ENCODE measurements around the gene C16orf54.
"Not testable (repeated sequence)": the region's sequence is repeated elsewhere in the genome, so short reads cannot be mapped to it uniquely, and the experiment has no call there.

C16orf54 gene

DNA sequence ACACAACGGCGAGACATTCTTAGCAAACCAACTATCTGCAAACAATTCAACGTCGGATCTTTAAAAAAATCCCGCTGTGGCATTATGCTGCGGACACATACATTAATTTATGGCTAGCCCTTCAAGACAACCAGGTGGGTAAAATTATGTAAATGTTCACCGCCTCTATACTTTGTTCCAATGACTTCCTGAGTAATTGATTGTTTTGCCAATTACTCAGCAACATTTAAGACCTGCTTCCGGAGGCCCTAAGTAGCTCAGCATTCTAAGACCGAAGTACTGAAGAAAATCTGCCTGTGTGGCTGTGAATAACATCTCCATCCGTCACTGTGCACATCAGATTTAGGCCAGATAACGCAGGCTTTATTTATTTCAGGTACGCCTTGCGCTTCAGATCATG, 43.5 kb downstream of the C16orf54 start:
- no peak for DNase-seq

GRCh38 chr16:29701214-29701555, 44.6 kb downstream of the C16orf54 start:
- DNase-seq: no peak

GRCh38 chr16:29700253-29700987, 45.4 kb downstream of the C16orf54 start:
- DNase-seq: peak; percentile 18

DNA sequence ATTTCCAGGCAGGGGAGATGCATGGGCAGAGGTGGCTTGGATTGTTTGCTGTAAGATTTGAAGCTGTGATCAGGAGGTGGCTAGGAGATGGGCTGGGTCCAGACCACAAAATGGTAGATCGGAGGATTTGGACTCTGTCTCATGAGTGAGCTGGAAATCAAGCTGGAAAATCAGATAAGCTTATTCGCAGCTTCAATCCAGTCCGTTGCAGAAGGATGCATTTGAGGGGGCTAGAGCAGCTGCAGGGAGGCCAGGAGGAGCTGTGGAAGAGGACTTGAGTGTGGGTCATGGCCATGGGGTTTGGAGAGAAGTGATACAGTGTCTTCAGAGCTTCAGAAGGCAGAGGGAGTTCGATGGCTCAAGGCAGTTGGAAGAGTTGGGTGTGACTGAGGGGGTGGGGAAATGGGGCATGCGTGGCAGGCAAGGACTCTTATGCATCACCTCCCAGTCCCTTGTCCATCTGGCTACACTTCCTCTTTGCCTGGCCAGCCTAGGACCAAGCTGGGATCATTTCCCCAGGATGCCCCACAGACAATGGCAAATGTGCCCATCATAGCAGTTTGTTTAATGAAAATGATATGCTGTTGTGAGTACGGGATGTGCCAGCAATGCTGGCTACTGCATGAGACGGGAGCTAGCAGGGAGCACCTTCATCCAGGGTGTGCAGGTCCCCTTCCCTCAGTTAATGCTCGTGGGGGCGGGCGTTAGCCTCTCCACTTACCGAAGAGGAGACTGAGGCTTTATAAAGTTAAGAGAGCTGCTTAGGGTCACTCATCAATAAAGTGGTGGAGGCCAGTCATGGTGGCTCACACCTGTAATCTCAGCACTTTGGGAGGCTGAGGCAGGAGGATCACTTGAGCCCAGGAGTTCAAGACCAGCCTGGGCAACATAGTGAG, 46.2 kb downstream of the C16orf54 start:
- no peak for DNase-seq

GRCh38 chr16:29698484-29699323, 47.1 kb downstream of the C16orf54 start:
- DNase-seq: no peak

- DNase-seq: no peak
These were observed 47.7 kb downstream of the C16orf54 start for GRCh38 chr16:29698042-29698441.

DNA sequence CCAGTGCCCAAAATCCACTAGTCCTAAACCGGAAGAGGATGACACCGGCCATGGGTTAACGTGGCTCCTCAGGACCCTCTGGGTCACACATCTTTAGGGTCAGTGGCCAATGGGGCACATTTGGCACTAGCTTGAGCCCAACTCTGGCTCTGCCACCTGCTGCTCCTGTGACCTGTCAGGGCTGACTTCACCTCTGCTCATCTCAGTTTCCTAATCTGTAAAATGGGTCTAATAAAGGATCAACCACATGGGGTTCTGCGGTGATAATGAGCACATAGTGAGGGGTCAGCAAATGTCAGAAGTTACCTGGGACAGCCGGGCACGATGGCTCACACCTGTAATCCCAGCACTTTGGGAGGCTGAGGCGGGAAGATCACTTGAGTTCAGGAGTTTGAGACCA, 48.4 kb downstream of the C16orf54 start:
- DNase-seq: no peak

DNA sequence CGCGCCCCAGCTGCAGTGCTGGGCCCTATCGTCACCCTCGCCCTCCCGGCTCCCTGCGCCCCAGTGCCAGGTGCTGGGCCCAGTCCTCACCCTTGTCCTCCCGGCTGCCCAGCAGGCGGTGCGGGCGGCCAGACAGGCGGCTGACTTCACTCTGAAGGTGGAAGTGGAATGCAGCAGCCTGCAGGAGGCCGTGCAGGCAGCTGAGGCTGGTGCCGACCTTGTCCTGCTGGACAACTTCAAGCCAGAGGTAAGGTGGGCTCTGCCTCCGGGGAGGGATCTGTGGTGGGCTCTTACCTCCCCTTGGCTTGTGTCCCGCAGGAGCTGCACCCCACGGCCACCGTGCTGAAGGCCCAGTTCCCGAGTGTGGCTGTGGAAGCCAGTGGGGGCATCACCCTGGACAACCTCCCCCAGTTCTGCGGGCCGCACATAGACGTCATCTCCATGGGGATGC, 48.9 kb downstream of the C16orf54 start:
- DNase-seq: no peak

DNA sequence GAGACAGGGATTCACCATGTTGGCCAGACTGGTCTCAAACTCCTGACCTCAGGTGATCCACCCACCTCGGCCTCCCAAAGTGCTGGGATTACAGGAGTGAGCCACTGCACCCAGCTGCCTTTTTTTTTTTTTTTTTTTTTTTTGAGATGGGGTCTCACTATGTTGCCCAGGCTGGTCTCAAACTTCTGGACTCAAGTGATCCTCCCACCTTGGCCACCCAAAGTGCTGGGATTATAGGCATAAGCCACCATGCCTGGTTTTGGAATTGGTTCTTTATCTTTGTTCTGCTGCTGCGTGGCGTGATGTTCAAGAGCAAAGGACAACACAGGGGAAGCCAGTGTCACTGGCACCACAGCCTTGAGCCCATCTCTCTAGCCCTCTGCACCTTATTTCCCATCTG, 50.1 kb downstream of the C16orf54 start:
- not testable (repeated sequence) for DNase-seq

DNA sequence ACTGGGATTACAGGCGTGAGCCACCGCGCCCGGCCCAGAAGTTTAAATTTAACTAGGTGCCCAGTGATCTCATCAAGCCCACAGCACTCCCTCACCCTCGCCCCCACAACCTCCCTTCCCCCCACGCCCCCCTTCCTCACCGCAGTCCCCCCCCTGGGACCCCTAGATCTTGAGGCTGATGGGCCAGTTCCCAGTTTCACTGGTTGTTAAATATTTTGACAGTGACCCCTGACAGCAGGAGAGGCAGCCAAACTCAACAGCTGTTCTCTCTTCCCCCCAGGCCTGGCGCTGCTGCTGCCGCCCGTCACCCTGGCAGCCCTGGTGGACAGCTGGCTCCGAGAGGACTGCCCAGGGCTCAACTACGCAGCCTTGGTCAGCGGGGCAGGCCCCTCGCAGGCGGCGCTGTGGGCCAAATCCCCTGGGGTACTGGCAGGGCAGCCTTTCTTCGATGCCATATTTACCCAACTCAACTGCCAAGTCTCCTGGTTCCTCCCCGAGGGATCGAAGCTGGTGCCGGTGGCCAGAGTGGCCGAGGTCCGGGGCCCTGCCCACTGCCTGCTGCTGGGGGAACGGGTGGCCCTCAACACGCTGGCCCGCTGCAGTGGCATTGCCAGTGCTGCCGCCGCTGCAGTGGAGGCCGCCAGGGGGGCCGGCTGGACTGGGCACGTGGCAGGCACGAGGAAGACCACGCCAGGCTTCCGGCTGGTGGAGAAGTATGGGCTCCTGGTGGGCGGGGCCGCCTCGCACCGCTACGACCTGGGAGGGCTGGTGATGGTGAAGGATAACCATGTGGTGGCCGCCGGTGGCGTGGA, 51.2 kb downstream of the C16orf54 start:
- no peak for DNase-seq

DNA sequence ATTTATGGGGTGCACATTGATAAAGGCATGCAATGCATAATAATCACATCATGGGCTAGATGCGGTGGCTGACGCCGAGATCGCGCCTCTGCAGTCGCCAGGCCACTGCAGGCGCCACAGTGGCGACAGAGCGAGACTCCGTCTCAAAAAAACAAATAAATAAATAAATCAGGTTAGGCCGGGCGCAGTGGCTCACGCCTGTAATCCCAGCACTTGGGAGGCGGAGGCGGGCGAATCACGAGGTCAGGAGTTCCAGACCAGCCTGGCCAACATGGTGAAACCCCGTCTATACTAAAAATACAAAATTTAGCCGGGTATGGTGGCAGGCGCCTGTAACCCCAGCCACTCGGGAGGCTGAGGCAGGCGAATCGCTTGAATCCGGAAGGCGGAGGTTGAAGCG, 53.2 kb downstream of the C16orf54 start:
- DNase-seq: not testable (repeated sequence)

Data from NCI-H187 treated with DMSO at 0.1 percent for 48 hours (cell line).